ENCODE measurements around the gene TXN. TPM values are rescaled to one million over a fixed set of nuclear protein-coding genes. Genes with fewer than 3 reads are reported as not detected.

The TXN gene
- 100 to 1,000 TPM; 315 TPM for total RNA-seq

DNA sequence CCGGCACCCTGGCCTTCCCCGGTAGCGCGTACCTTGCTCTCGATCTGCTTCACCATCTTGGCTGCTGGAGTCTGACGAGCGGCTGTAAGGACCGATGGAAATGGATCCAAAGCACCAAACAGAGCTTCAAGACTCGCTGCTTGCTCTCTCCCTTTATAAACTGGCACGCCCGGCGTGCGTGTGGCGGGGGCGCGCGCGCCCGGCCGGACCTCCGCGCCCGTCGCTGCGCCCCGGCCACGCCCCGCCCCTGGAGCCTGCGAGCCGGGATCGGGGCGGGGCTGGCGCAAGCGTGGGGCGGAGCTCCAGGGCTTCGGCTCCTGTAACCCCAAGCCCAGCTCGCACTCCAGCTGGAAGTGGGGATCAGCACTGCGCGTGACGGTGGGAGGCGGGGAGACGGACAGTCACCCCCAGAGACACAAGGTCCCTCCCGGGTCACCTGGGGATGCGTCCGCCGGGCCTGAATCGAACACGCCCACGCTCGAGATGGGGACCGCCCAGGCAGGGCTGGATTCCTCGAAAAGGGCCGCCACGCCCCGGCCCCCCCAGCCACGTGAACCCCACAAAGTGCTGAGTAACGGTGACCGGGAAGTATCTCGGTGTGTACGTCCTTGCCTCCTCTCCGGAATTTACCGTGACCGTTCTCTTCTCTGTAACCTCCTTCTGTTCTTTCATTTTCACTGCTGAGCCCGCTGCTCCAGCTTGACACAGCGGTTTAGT lies at the start of gene TXN:
Gene TXN (minus strand): TSS at position 128 of the 717 bp plus-strand sequence. CDS start 72 bp downstream, at position 56.
- Mint-ChIP-seq H3K27me3 (no peaks in the 10 kb centered on the region), H3K27ac (peak within 1 kb of the TSS; percentile 96), H3K36me3 (ENCODE audit: low read depth) (peaks cover 28% of the 10 kb centered on the region), H3K4me3 (peak within 1 kb of the TSS; percentile 87), H3K9me3 (no peaks in the 10 kb centered on the region), H3K4me1 (peaks cover 54% of the 10 kb centered on the region)
- DNase-seq = peak; percentile 91
- POLR2A ChIA-PET = interaction anchor here (0.6 to 2.5 kb wide), 22 partner anchors 8 to 1227 kb away, joined by 3 to 25 read pairs (median 4); no protein-coding TSS in a partner anchor
- CTCF ChIA-PET = interaction anchor here (0.6 to 1.4 kb wide), 8 partner anchors 10 to 816 kb away, joined by 3 to 7 read pairs (median 3); no protein-coding TSS in a partner anchor

DNA sequence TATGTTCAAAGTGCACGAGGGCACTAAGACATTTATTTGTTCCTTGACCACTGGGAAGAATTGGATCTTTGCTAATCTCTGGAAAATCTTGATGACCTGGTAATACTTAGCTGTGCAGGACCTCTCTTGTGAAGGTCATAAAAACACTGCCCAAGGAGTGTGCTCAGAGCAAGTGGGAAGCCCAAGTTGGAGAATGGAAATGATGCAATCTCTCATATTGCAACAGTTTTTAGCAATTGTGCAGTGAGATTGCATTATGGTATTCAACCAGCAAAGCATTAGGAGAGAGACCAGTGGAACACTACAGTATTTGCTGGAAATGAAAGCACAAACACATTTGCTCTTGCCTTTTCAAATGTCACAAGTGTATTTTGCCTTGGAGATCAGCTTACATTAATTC lies 46.8 kb upstream of the TXN start:
- H3K27me3 Mint-ChIP-seq = peaks cover 11% of the 10 kb centered on the region
- peaks cover under 1% of the 10 kb centered on the region for H3K4me1 Mint-ChIP-seq
- no peak for DNase-seq
- ChIA-PET POLR2A (no interaction called here), CTCF (no interaction called here)
- no peak overlapping the region for H3K27ac Mint-ChIP-seq
- no peaks in the 10 kb centered on the region for H3K36me3 Mint-ChIP-seq (ENCODE audit: low read depth)
- no peaks in the 10 kb centered on the region for H3K9me3 Mint-ChIP-seq
- H3K4me3 Mint-ChIP-seq = no peak overlapping the region

DNA sequence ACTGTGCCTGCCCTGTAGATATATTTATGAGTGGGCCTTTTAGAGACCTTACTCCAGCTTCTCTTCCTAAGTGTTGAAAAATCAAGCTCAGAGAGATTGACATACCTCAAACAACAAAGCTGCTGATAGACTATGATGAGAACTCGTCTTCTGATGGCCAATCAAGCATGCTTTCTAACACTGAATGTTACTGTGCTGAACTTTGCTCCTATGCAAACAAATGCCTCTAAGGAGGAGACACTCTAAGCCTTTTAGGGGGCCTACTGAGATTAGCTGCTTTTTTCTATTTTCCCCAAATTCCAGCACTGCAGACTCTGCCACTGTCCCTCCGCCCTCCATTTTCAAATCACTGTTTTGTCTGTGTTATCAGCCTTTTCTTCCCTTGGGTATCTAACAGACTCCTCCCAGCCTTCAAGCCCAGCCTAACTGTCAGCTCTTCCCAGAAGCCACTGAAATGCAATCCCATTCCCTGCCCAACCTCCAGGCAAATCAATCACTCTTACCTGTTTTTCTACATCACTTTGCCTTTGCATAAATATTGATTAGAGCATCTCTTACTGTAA lies 41.8 kb upstream of the TXN start:
- no peak overlapping the region for H3K27ac Mint-ChIP-seq

GRCh38 chr9:110293248-110293647 lies 36.9 kb upstream of the TXN start:
- no peaks in the 10 kb centered on the region for H3K9me3 Mint-ChIP-seq
- H3K4me3 Mint-ChIP-seq = no peak overlapping the region
- no peak for DNase-seq
- no peaks in the 10 kb centered on the region for H3K27me3 Mint-ChIP-seq
- CTCF ChIA-PET = no interaction called here
- peaks cover 2% of the 10 kb centered on the region for H3K4me1 Mint-ChIP-seq
- POLR2A ChIA-PET = no interaction called here
- H3K27ac Mint-ChIP-seq = no peak overlapping the region
- H3K36me3 Mint-ChIP-seq (ENCODE audit: low read depth) = no peaks in the 10 kb centered on the region

More for the DNA sequence above, 41.8 kb upstream of the TXN start:
- Mint-ChIP-seq H3K36me3 (ENCODE audit: low read depth) (no peaks in the 10 kb centered on the region), H3K4me3 (no peak overlapping the region), H3K27me3 (peaks cover 6% of the 10 kb centered on the region), H3K4me1 (peaks cover 2% of the 10 kb centered on the region), H3K9me3 (no peaks in the 10 kb centered on the region)
- POLR2A ChIA-PET = no interaction called here
- no peak for DNase-seq
- CTCF ChIA-PET = no interaction called here

GRCh38 chr9:110291921-110292557 lies 35.7 kb upstream of the TXN start:
- ChIA-PET CTCF (no interaction called here), POLR2A (no interaction called here)
- no peak overlapping the region for H3K4me3 Mint-ChIP-seq
- no peak for DNase-seq
- no peaks in the 10 kb centered on the region for H3K27me3 Mint-ChIP-seq
- peaks cover 2% of the 10 kb centered on the region for H3K4me1 Mint-ChIP-seq
- no peak overlapping the region for H3K27ac Mint-ChIP-seq
- H3K9me3 Mint-ChIP-seq = no peaks in the 10 kb centered on the region
- H3K36me3 Mint-ChIP-seq (ENCODE audit: low read depth) = no peaks in the 10 kb centered on the region

DNA sequence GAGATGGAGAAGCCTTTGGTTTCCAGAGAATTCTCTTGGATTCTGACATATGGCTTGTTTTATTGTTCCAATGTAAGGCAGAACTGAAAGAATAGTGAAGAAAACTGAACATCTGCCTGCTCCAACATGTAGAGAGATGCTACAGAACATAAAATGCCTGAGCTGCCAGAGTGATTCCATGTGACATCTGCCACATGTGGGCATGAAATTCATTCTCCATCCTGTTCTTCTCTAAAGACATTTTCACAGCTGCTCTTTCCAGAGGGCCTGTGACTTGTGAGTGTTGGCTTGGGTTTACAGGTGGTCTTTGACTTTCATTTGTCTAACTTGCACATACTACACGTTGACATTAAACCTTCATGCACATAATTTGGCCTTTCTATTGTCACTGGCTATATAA lies 33.7 kb upstream of the TXN start:
- CTCF ChIA-PET = no interaction called here
- POLR2A ChIA-PET = no interaction called here
- H3K4me3 Mint-ChIP-seq = no peak overlapping the region
- no peaks in the 10 kb centered on the region for H3K27me3 Mint-ChIP-seq
- no peak for DNase-seq
- no peaks in the 10 kb centered on the region for H3K9me3 Mint-ChIP-seq
- peaks cover 2% of the 10 kb centered on the region for H3K4me1 Mint-ChIP-seq
- no peaks in the 10 kb centered on the region for H3K36me3 Mint-ChIP-seq (ENCODE audit: low read depth)
- no peak overlapping the region for H3K27ac Mint-ChIP-seq

DNA sequence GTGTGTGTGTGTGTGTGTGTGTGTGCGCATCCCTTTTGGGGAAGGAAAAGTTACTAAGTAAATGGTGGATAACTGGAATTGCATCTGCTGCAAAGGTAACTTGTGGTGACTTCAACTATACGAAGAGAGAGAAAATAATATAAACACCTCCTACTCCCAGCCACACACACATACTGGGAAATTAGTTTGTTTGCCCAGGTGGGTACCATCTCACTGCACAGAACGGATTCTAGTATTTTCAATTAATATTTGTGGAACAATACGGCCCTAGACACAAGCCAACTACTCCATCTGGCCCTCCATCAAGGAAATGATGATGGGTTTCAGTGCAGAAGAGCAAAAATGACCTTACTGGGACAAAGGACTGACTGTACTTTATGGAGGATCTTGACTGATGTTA lies 32.2 kb upstream of the TXN start:
- POLR2A ChIA-PET = no interaction called here
- H3K9me3 Mint-ChIP-seq = no peaks in the 10 kb centered on the region
- no peak overlapping the region for H3K4me3 Mint-ChIP-seq

GRCh38 chr9:110287289-110287680 lies 31.0 kb upstream of the TXN start:
- Mint-ChIP-seq H3K9me3 (no peaks in the 10 kb centered on the region), H3K27me3 (no peaks in the 10 kb centered on the region), H3K27ac (no peak overlapping the region), H3K36me3 (ENCODE audit: low read depth) (no peaks in the 10 kb centered on the region), H3K4me1 (no peaks in the 10 kb centered on the region), H3K4me3 (no peak overlapping the region)
- DNase-seq = no peak
- ChIA-PET POLR2A (no interaction called here), CTCF (no interaction called here)

More for the DNA sequence above, 32.2 kb upstream of the TXN start:
- no peak for DNase-seq
- Mint-ChIP-seq H3K27me3 (no peaks in the 10 kb centered on the region), H3K27ac (no peak overlapping the region), H3K36me3 (ENCODE audit: low read depth) (no peaks in the 10 kb centered on the region), H3K4me1 (no peaks in the 10 kb centered on the region)
- CTCF ChIA-PET = no interaction called here

GRCh38 chr9:110284211-110284844 lies 28.0 kb upstream of the TXN start:
- no peaks in the 10 kb centered on the region for H3K9me3 Mint-ChIP-seq
- H3K4me3 Mint-ChIP-seq = no peak overlapping the region
- no peaks in the 10 kb centered on the region for H3K36me3 Mint-ChIP-seq (ENCODE audit: low read depth)
- POLR2A ChIA-PET = no interaction called here
- H3K27me3 Mint-ChIP-seq = no peaks in the 10 kb centered on the region
- CTCF ChIA-PET = no interaction called here
- no peak for DNase-seq
- no peaks in the 10 kb centered on the region for H3K4me1 Mint-ChIP-seq
- no peak overlapping the region for H3K27ac Mint-ChIP-seq

GRCh38 chr9:110283751-110284150 lies 27.4 kb upstream of the TXN start:
- no peak for DNase-seq
- ChIA-PET CTCF (no interaction called here), POLR2A (no interaction called here)
- no peaks in the 10 kb centered on the region for H3K9me3 Mint-ChIP-seq
- no peak overlapping the region for H3K4me3 Mint-ChIP-seq
- no peaks in the 10 kb centered on the region for H3K36me3 Mint-ChIP-seq (ENCODE audit: low read depth)
- H3K27ac Mint-ChIP-seq = no peak overlapping the region
- H3K4me1 Mint-ChIP-seq = no peaks in the 10 kb centered on the region
- no peaks in the 10 kb centered on the region for H3K27me3 Mint-ChIP-seq

DNA sequence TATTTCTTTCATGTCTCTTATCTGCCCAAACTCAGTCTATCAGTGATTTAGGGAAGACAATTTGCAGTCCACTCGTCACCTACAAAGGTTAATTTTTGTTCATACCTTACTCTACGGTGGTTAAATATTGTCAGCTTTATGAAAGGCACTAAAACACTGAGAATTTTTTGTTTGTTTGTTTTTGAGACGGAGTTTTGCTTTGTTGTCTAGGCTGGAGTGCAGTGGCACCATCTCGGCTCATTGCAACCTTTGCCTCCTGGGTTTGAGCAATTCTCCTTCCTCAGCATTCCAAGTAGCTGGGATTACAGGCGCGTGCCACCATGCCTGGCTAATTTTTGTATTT lies 26.4 kb upstream of the TXN start:
- Mint-ChIP-seq H3K27ac (no peak overlapping the region), H3K9me3 (no peaks in the 10 kb centered on the region), H3K36me3 (ENCODE audit: low read depth) (no peaks in the 10 kb centered on the region), H3K27me3 (no peaks in the 10 kb centered on the region), H3K4me1 (no peaks in the 10 kb centered on the region), H3K4me3 (no peak overlapping the region)
- ChIA-PET CTCF (interaction anchor here (0.9 to 1.1 kb wide), 2 partner anchors 18 to 402 kb away, joined by 3 to 4 read pairs; no protein-coding TSS in a partner anchor), POLR2A (no interaction called here)
- no peak for DNase-seq

- H3K9me3 Mint-ChIP-seq = no peaks in the 10 kb centered on the region
- no peak overlapping the region for H3K27ac Mint-ChIP-seq
- no peaks in the 10 kb centered on the region for H3K36me3 Mint-ChIP-seq (ENCODE audit: low read depth)
- no peak for DNase-seq
- no peak overlapping the region for H3K4me3 Mint-ChIP-seq
- POLR2A ChIA-PET = no interaction called here
- H3K27me3 Mint-ChIP-seq = no peaks in the 10 kb centered on the region
- H3K4me1 Mint-ChIP-seq = no peaks in the 10 kb centered on the region
- CTCF ChIA-PET = interaction anchor here (0.9 to 1.1 kb wide), 2 partner anchors 18 to 401 kb away, joined by 3 to 4 read pairs; no protein-coding TSS in a partner anchor
These were observed 25.9 kb upstream of the TXN start for GRCh38 chr9:110282018-110282738.
